Femur (tissue), 1 donor: ENCODE results near the gene KRTAP12-1.
"Not testable (repeated sequence)": the region's sequence is repeated elsewhere in the genome, so short reads cannot be mapped to it uniquely, and the experiment has no call there.

Experiments
- DNase-seq: peaks from one replicate; pipeline ENCODE4 v3.0.0-alpha.2; 2017

KRTAP12-1 gene

GRCh38 chr21:44664691-44665090, 17.3 kb downstream of the KRTAP12-1 start:
- no peak for DNase-seq

- DNase-seq = not testable (repeated sequence)
Observed at GRCh38 chr21:44661567-44661966, 20.4 kb downstream of the KRTAP12-1 start.

GRCh38 chr21:44658913-44659595, 22.9 kb downstream of the KRTAP12-1 start:
- no peak for DNase-seq

- DNase-seq = no peak
Observed at GRCh38 chr21:44658541-44658910, 23.4 kb downstream of the KRTAP12-1 start.

GRCh38 chr21:44657635-44658540, 24.1 kb downstream of the KRTAP12-1 start, which contains the start of gene KRTAP12-3:
KRTAP12-3 (plus strand) TSS chr21:44657932; CDS start chr21:44657980, 48 bp downstream.
- DNase-seq = no peak

GRCh38 chr21:44656868-44657267, 25.1 kb downstream of the KRTAP12-1 start:
- DNase-seq = no peak

- DNase-seq = no peak
Observed at GRCh38 chr21:44654576-44655175, 27.3 kb downstream of the KRTAP12-1 start, which contains the start of gene KRTAP12-4. KRTAP12-4 (minus strand) TSS chr21:44654659; CDS start chr21:44654614, 45 bp downstream.

- DNase-seq = no peak
Observed at GRCh38 chr21:44653656-44654575, 28.0 kb downstream of the KRTAP12-1 start.

- DNase-seq = no peak
Observed at GRCh38 chr21:44653123-44653522, 28.8 kb downstream of the KRTAP12-1 start.

GRCh38 chr21:44650973-44651675, 30.8 kb downstream of the KRTAP12-1 start:
- no peak for DNase-seq

- no peak for DNase-seq
Observed at GRCh38 chr21:44650265-44650972, 31.5 kb downstream of the KRTAP12-1 start.

GRCh38 chr21:44649521-44650100, 32.4 kb downstream of the KRTAP12-1 start:
- DNase-seq = no peak

GRCh38 chr21:44648557-44649311, 33.2 kb downstream of the KRTAP12-1 start:
- DNase-seq = no peak

GRCh38 chr21:44647222-44647552, 34.8 kb downstream of the KRTAP12-1 start:
- DNase-seq = no peak

- DNase-seq = not testable (repeated sequence)
Observed at GRCh38 chr21:44646366-44647221, 35.4 kb downstream of the KRTAP12-1 start, which contains the start of gene KRTAP10-11. KRTAP10-11 (plus strand) TSS chr21:44646414; CDS start chr21:44646459, 45 bp downstream.

GRCh38 chr21:44644878-44645277, 37.1 kb downstream of the KRTAP12-1 start:
- DNase-seq = no peak

- DNase-seq = no peak
Observed at GRCh38 chr21:44643741-44644310, 38.1 kb downstream of the KRTAP12-1 start.

GRCh38 chr21:44640761-44641160, 41.2 kb downstream of the KRTAP12-1 start:
- DNase-seq = no peak

GRCh38 chr21:44639331-44639655, 42.7 kb downstream of the KRTAP12-1 start:
- DNase-seq = no peak
